Esophagus muscularis mucosa (tissue), 4 donors: ENCODE results near the gene PURA. TPM values are rescaled to one million over a fixed set of nuclear protein-coding genes. Genes with fewer than 3 reads are reported as not detected.

Experiments used
- DNase-seq: peaks from one replicate; pipeline ENCODE4 v3.0.0-alpha.2; 2017; ENCODE audit errors: extremely low spot score
- H3K27ac ChIP-seq, 4 donors: fragments of 200-600 bp; sonication (generic); replicated peaks in 1 of 4; 1 replicate in 3 of 4; 2 replicates in 1 of 4; pipeline ENCODE4 v1.5.1; 2016 to 2019; ENCODE audit warnings: mild to moderate bottlenecking in 1 of 4
- H3K27me3 ChIP-seq, 4 donors: fragments of 200-600 bp; sonication (generic); one replicate each; pipeline versions ENCODE4 v1.5.1 to v1.6.0; 2016 to 2019
- H3K36me3 ChIP-seq, 4 donors: fragments of 200-600 bp; sonication (generic); one replicate each; pipeline ENCODE4 v1.5.1; 2016 to 2019
- H3K4me1 ChIP-seq, 4 donors: fragments of 200-600 bp; sonication (generic); one replicate each; pipeline ENCODE4 v1.5.1; 2016 to 2019
- H3K4me3 ChIP-seq, 4 donors: fragments of 200-600 bp; sonication (generic); 1 replicate in 2 of 4; 2 replicates in 2 of 4; pipeline ENCODE4 v1.5.1; 2016 to 2019; ENCODE audit warnings: mild to moderate bottlenecking in 4 of 4, moderate library complexity in 1 of 4
- H3K9me3 ChIP-seq, 4 donors: fragments of 200-600 bp; sonication (generic); 1 replicate in 3 of 4; 2 replicates in 1 of 4; pipeline ENCODE4 v1.5.1; 2016 to 2019
- EP300 ChIP-seq: sonication (generic); formaldehyde crosslinking; IDR thresholded peaks from one replicate; pipeline ENCODE4 v1.6.1; 2017; ENCODE audit warnings: antibody characterized with exemption
- POLR2A ChIP-seq: fragments of 450-650 bp; IDR thresholded peaks from one replicate; pipeline ENCODE4 v1.6.1; 2017; ENCODE audit warnings: antibody characterized with exemption, moderate library complexity, mild to moderate bottlenecking, low read depth
- POLR2AphosphoS5 ChIP-seq, 2 donors: sonication (generic); formaldehyde crosslinking; IDR thresholded peaks; one replicate each; pipeline ENCODE4 v1.6.1; 2017; ENCODE audit warnings: antibody characterized with exemption in 2 of 2
- WGBS: methylation state at CpG from one replicate; pipeline ENCODE4 v1.1.5; 2018; 5-methylcytosine and 5-hydroxymethylcytosine counted together
- intact Hi-C: fragments of 100-400 bp; cut with DNase I; formaldehyde crosslinking; loops from one replicate; pipeline ENCODE4 v1.15.1; 2023
- total RNA-seq, 4 donors: library from RNA; depleted of rRNA; stranded (reverse); fragments of >200 nt; gene quantifications; one replicate each; pipeline versions ENCODE4 v1.1.0 to v1.2.1, GENCODE V29; 2016
- TF ChIP-seq, protein P1 (sequence below), 3 experiments: fragments of 200-600 bp in 2 of 3; fragments of 450-650 bp in 1 of 3; sonication (generic) in 2 of 3; IDR thresholded peaks; one replicate each; pipeline ENCODE4 v1.5.1; 2017 to 2019; ENCODE audit warnings: antibody characterized with exemption in 3 of 3, mild to moderate bottlenecking in 2 of 3, moderate library complexity in 1 of 3

The PURA gene
- total RNA-seq, 4 donors from 2014 or later: 31.8 to 46.5 (median 43.5) TPM

DNA sequence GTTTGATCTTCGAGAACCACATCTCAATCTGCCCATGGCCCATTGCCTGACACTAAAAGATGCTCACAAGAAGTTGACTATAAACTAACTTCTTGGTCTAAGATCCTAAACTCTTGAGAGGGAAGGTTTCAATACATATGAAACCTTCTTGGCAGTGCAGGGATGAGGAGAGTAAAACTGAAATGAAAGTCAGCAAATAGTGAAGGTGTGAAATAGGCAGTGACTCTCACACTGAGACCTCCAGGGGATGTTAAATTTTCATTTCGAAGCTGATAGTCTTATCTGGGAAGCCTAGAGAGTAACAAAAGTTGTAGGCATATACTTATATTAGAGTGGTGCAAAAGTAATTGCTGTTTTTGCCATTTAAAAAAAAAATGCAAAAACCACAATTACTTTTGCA, 60.1 kb downstream of the PURA start:
- intact Hi-C loops: loop anchor here (10.0 kb wide), 1 partner anchor 181 kb away; no protein-coding TSS in a partner anchor
- peak overlapping the region; percentile 93 to 99 (median 98) for H3K27ac ChIP-seq

DNA sequence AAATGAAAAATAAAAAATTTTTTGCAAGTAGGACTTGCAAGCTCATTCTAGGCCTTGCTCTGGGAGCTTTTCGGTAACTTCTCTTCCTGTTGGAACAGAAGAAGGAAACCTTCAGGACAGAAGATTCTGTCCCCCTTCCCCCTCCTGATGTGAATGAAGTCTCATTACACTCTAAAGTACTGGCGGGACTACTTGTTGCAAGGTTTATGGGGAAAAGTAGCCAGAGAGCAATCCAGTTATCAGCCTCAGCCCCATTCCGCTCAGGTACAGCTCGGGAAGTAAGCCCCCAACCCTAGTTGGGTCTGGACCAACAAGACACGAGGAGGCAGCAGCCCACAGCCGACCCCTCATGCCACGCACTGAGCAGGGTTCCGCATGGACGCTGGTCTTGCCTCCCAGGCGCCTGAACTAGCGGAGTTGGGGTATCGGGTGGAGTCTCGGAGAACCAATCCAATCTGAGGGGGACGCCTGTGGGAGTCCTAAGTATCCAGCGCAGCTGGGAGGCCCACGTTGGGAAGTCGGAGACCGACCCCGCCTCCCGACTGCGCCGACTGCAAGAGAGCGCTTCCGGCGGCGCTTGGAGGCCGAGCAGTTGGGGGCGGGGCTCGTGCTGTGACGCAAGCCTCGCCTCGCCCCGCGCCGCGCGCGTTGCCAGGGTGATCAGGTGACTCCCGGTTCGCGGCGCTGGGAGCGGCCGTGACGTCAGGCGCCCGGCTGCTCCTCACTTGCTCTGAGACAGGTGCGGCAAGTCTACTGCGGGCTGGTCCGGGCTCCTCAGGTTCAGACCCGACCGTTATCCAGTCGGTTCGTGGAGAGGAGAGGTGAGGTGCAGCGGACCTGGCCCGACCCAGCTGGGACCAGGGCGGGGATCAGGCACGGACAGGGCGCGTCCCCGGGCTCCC, 60.8 kb downstream of the PURA start, which contains the start of gene CYSTM1:
Gene CYSTM1 (plus strand): TSS at position 724 of the 902 bp plus-strand sequence. CDS start 19,278 bp downstream, outside the sequence.
- no peaks in the 10 kb centered on the region for H3K27me3 ChIP-seq
- H3K36me3 ChIP-seq: peaks cover 0 to 5% (median 0%) of the 10 kb centered on the region in 4 donors
- intact Hi-C loops: loop anchor here (10.0 kb wide), 1 partner anchor 180 kb away; no protein-coding TSS in a partner anchor
- 5% methylated on average over 32 of the region's 61 CpGs for WGBS
- no peaks in the 10 kb centered on the region for H3K9me3 ChIP-seq
- H3K4me3 ChIP-seq: peak within 1 kb of the TSS; percentile 74 to 98 (median 90)
- peak within 1 kb of the TSS; percentile 93 to 99 (median 98) for H3K27ac ChIP-seq
- H3K4me1 ChIP-seq: peaks cover 28 to 45% (median 44%) of the 10 kb centered on the region in 4 donors
- DNase-seq: peak; percentile 98
- TF ChIP-seq EP300 (no peak), POLR2A (peak; percentile 84), POLR2AphosphoS5 (IDR thresholded peaks at IDR 0.05) (peak; percentile 98 to 99)
- TF ChIP-seq, protein P1, sequence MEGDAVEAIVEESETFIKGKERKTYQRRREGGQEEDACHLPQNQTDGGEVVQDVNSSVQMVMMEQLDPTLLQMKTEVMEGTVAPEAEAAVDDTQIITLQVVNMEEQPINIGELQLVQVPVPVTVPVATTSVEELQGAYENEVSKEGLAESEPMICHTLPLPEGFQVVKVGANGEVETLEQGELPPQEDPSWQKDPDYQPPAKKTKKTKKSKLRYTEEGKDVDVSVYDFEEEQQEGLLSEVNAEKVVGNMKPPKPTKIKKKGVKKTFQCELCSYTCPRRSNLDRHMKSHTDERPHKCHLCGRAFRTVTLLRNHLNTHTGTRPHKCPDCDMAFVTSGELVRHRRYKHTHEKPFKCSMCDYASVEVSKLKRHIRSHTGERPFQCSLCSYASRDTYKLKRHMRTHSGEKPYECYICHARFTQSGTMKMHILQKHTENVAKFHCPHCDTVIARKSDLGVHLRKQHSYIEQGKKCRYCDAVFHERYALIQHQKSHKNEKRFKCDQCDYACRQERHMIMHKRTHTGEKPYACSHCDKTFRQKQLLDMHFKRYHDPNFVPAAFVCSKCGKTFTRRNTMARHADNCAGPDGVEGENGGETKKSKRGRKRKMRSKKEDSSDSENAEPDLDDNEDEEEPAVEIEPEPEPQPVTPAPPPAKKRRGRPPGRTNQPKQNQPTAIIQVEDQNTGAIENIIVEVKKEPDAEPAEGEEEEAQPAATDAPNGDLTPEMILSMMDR (IDR thresholded peaks at IDR 0.05): peak in 1 of 3 experiments; percentile 26

More for the DNA sequence above, 60.1 kb downstream of the PURA start:
- no peak for DNase-seq
- Histone ChIP-seq H3K9me3 (no peaks in the 10 kb centered on the region), H3K27me3 (no peaks in the 10 kb centered on the region), H3K4me1 (peaks cover 28 to 39% (median 38%) of the 10 kb centered on the region in 4 donors), H3K4me3 (no peak overlapping the region), H3K36me3 (peaks cover 0 to 5% (median 0%) of the 10 kb centered on the region in 4 donors)
- TF ChIP-seq POLR2A (no peak), POLR2AphosphoS5 (IDR thresholded peaks at IDR 0.05) (no peak), EP300 (no peak)
- TF ChIP-seq, protein P1 (IDR thresholded peaks at IDR 0.05): no peak
- 97% methylated on average over 2 of the region's 2 CpGs for WGBS

Other genes with a start within 250 kb of the PURA start
- 1 to 10 TPM; 2.8 to 5.0 (median 4.1) TPM for gene NRG2, start 70.8 kb upstream of the PURA start, total RNA-seq
- gene IGIP, start 11.8 kb downstream of the PURA start, total RNA-seq: 10 to 100 TPM; 17.6 to 31.9 (median 27.3) TPM
- 10 to 100 TPM; 54.0 to 81.0 (median 67.8) TPM for gene CYSTM1, start 61.1 kb downstream of the PURA start, total RNA-seq
- 100 to 1,000 TPM in 2 of 4 donors, 10 to 100 TPM in 2; 84.8 to 126 (median 101) TPM for gene PFDN1, start 189.0 kb downstream of the PURA start, total RNA-seq
- 10 to 100 TPM in 1 of 4 donors, 1 to 10 TPM in 3; 6.6 to 20.0 (median 8.2) TPM for gene HBEGF, start 232.5 kb downstream of the PURA start, total RNA-seq
- not detected for gene SLC4A9, start 246.1 kb downstream of the PURA start, total RNA-seq